ENCODE data around the gene ZNF446. TPM values are rescaled to one million over a fixed set of nuclear protein-coding genes. Genes with fewer than 3 reads are reported as not detected.
A peak's percentile ranks its signal among the peaks of the same experiment; 100 is the strongest.

The ZNF446 gene
- total and polyA plus RNA-seq, 10 of the 15 experiments (the other 5 are each of a cell fraction or from before 2014, with no cell fraction given), result 0.14 to 6.9 (median 4.1) TPM

DNA sequence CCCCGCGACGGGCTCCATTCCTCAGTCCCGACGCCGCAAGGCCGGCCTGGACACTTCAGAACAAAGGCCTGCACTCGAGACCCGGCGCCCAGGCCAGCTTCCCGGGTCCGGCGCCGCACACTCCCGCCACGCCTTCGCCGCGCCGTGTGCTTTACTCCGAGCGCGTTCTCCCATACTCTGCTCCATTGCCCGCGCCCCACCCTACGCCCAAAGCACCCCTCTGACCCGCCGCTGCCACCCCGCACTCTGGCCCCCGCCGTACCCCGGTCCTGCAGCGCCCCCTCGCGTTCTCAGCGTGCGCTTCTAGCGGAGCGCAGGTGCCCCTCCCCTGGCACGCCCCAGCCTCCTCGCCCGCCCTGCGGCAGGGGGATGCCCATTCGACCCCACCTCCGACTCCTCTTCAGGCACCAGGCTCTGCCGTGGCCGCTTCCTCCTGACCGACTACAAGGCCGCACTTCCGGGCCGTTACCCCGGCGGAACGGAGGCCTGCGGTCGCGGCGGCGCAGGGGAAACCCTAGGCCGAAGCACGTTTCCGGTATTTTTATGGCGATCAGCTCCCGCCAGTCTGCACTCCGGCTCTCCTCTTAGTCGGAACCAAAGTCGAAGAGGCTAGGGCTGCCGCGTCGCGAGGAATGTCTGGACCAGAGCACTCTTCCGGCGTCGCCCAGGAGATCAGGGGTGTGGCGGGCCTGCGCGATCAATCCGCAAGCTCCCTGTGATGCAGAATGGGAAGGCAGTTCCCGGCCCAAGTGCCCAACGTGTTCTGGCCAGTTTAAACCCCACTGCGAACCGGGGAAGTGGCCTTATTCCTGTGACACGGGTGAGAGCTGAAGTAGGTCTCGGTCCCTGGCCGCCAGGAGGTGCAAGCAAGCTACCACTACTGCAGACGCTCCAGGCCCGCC is 43.5 kb downstream of the ZNF446 start, which contains the start of gene ZBTB45 (continued):
- TF ChIP-seq, protein P1, sequence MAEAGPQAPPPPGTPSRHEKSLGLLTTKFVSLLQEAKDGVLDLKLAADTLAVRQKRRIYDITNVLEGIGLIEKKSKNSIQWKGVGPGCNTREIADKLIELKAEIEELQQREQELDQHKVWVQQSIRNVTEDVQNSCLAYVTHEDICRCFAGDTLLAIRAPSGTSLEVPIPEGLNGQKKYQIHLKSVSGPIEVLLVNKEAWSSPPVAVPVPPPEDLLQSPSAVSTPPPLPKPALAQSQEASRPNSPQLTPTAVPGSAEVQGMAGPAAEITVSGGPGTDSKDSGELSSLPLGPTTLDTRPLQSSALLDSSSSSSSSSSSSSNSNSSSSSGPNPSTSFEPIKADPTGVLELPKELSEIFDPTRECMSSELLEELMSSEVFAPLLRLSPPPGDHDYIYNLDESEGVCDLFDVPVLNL (IDR thresholded peaks at IDR 0.05; ENCODE audit: low read depth, low read length), result 0 out of 2 replicates have a peak, but pooled peaks have one; percentile 31
- TF ChIP-seq NRF1 (conservative IDR thresholded peaks at IDR 0.05; ENCODE audit: low read depth, low read length) (no peak; the same call in 1 of the 2 replicates), MEF2A (IDR thresholded peaks at IDR 0.05; ENCODE audit: insufficient read depth, low read depth, low read length) (peak; percentile 79), ZNF384 (IDR thresholded peaks at IDR 0.05; ENCODE audit: borderline replicate concordance, low read depth, low read length) (0 out of 2 replicates have a peak, but pooled peaks have one; percentile 15), RAD51 (IDR thresholded peaks at IDR 0.05) (no peak), SIX5 (IDR thresholded peaks at IDR 0.05; ENCODE audit: low read depth, low read length, severe bottlenecking) (peak; percentile 81), JUND (IDR thresholded peaks at IDR 0.05; ENCODE audit: low read depth, low read length) (0 out of 2 replicates have a peak, but pooled peaks have one; percentile 34), ZSCAN29 (IDR thresholded peaks at IDR 0.05) (peak; percentile 78), CBX3 (IDR thresholded peaks at IDR 0.05; ENCODE audit: borderline replicate concordance, low read depth) (no peak), STAT1 (conservative IDR thresholded peaks at IDR 0.05) (peak; percentile 99), IKZF2 (IDR thresholded peaks at IDR 0.05) (peak; percentile 56 to 80), KLF5 (IDR thresholded peaks at IDR 0.05; ENCODE audit: partially characterized antibody) (peak; percentile 93), ZNF207 (IDR thresholded peaks at IDR 0.05; ENCODE audit: borderline replicate concordance) (peak; percentile 98), RCOR1 (conservative IDR thresholded peaks at IDR 0.05; ENCODE audit: low read depth, low read length) (0 out of 2 replicates have a peak, but pooled peaks have one; percentile 90)
- TF ChIP-seq, protein P2, sequence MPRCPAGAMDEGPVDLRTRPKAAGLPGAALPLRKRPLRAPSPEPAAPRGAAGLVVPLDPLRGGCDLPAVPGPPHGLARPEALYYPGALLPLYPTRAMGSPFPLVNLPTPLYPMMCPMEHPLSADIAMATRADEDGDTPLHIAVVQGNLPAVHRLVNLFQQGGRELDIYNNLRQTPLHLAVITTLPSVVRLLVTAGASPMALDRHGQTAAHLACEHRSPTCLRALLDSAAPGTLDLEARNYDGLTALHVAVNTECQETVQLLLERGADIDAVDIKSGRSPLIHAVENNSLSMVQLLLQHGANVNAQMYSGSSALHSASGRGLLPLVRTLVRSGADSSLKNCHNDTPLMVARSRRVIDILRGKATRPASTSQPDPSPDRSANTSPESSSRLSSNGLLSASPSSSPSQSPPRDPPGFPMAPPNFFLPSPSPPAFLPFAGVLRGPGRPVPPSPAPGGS (IDR thresholded peaks at IDR 0.05; ENCODE audit: borderline replicate concordance, insufficient read depth, low read depth, low read length, poor library complexity, severe bottlenecking), result peak; percentile 10
- TF ChIP-seq, protein P3, sequence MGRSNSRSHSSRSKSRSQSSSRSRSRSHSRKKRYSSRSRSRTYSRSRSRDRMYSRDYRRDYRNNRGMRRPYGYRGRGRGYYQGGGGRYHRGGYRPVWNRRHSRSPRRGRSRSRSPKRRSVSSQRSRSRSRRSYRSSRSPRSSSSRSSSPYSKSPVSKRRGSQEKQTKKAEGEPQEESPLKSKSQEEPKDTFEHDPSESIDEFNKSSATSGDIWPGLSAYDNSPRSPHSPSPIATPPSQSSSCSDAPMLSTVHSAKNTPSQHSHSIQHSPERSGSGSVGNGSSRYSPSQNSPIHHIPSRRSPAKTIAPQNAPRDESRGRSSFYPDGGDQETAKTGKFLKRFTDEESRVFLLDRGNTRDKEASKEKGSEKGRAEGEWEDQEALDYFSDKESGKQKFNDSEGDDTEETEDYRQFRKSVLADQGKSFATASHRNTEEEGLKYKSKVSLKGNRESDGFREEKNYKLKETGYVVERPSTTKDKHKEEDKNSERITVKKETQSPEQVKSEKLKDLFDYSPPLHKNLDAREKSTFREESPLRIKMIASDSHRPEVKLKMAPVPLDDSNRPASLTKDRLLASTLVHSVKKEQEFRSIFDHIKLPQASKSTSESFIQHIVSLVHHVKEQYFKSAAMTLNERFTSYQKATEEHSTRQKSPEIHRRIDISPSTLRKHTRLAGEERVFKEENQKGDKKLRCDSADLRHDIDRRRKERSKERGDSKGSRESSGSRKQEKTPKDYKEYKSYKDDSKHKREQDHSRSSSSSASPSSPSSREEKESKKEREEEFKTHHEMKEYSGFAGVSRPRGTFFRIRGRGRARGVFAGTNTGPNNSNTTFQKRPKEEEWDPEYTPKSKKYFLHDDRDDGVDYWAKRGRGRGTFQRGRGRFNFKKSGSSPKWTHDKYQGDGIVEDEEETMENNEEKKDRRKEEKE (IDR thresholded peaks at IDR 0.05), result no peak
- TF ChIP-seq, protein P4, sequence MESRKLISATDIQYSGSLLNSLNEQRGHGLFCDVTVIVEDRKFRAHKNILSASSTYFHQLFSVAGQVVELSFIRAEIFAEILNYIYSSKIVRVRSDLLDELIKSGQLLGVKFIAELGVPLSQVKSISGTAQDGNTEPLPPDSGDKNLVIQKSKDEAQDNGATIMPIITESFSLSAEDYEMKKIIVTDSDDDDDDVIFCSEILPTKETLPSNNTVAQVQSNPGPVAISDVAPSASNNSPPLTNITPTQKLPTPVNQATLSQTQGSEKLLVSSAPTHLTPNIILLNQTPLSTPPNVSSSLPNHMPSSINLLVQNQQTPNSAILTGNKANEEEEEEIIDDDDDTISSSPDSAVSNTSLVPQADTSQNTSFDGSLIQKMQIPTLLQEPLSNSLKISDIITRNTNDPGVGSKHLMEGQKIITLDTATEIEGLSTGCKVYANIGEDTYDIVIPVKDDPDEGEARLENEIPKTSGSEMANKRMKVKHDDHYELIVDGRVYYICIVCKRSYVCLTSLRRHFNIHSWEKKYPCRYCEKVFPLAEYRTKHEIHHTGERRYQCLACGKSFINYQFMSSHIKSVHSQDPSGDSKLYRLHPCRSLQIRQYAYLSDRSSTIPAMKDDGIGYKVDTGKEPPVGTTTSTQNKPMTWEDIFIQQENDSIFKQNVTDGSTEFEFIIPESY (IDR thresholded peaks at IDR 0.05), result peak; percentile 8; the same call in 1 of the 2 replicates
- TF ChIP-seq, protein P5, sequence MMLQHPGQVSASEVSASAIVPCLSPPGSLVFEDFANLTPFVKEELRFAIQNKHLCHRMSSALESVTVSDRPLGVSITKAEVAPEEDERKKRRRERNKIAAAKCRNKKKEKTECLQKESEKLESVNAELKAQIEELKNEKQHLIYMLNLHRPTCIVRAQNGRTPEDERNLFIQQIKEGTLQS (IDR thresholded peaks at IDR 0.05; ENCODE audit: borderline replicate concordance, extremely low read depth, low read depth, low read length), result no peak
- TF ChIP-seq, protein P6, sequence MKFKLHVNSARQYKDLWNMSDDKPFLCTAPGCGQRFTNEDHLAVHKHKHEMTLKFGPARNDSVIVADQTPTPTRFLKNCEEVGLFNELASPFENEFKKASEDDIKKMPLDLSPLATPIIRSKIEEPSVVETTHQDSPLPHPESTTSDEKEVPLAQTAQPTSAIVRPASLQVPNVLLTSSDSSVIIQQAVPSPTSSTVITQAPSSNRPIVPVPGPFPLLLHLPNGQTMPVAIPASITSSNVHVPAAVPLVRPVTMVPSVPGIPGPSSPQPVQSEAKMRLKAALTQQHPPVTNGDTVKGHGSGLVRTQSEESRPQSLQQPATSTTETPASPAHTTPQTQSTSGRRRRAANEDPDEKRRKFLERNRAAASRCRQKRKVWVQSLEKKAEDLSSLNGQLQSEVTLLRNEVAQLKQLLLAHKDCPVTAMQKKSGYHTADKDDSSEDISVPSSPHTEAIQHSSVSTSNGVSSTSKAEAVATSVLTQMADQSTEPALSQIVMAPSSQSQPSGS (IDR thresholded peaks at IDR 0.05; ENCODE audit: low read length), result no peak; the same call in 1 of the 2 replicates
